ENCODE data around the gene SBK2. TPM values are rescaled to one million over a fixed set of nuclear protein-coding genes. Genes with fewer than 3 reads are reported as not detected.

The SBK2 gene
- total and polyA plus RNA-seq, 2 donors (not counting 1 experiment from before 2014, with no cell fraction given), result not detected

DNA sequence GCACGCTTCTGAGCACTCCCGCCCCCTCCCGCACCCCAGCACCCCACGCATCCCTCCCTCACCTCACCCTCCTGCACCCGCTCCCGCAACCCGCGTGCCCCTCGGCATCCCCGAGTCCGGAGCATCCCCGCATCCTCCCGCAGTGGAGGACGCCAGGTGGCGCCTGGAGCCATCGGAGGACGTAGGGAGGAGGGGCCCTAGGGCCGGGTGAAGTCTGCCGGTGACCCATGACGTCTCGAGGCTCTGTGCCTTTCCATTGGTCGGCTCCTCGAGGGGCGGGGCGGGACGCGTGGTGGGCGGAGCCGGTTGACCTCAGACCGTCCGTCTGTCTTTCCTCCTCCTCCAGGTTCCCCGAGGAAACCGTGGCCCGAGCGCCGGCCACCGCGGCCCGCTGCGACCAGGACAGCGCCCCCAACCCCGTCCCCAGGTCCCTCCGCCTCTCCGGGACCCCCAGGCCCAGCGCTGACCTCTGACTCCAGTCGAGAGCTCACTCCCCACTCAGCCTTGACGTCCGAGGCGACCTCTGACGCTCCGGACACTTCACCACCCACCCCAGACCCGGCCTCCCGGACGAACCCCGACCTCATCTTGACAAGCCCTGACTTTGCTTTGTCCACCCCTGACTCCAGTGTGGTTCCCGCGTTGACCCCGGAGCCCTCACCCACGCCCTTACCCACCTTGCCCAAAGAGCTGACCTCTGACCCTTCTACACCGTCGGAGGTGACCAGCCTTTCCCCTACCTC is 19.9 kb downstream of the SBK2 start:
- H3K27ac ChIP-seq (ENCODE audit: insufficient read depth, low read length), result peak overlapping the region; percentile 76
- peak; percentile 81 to 93 for DNase-seq (ENCODE audit: low read depth in 2 of 2)
- no peaks in the 10 kb centered on the region for H3K79me2 ChIP-seq (ENCODE audit: control insufficient read depth, insufficient read depth, low read length)
- H3K4me3 ChIP-seq (replicated peaks in 1 of 4; ENCODE audit: control extremely low read depth in 1 of 4, insufficient read depth in 1 of 4, low read depth in 3 of 4, low read length in 4 of 4), result peak overlapping the region in 2 of 4 experiments; percentile 19 to 44
- no peaks in the 10 kb centered on the region for H3K9me3 ChIP-seq (ENCODE audit: control insufficient read depth, insufficient read depth, low read depth, low read length)
- TF ChIP-seq, protein P1, sequence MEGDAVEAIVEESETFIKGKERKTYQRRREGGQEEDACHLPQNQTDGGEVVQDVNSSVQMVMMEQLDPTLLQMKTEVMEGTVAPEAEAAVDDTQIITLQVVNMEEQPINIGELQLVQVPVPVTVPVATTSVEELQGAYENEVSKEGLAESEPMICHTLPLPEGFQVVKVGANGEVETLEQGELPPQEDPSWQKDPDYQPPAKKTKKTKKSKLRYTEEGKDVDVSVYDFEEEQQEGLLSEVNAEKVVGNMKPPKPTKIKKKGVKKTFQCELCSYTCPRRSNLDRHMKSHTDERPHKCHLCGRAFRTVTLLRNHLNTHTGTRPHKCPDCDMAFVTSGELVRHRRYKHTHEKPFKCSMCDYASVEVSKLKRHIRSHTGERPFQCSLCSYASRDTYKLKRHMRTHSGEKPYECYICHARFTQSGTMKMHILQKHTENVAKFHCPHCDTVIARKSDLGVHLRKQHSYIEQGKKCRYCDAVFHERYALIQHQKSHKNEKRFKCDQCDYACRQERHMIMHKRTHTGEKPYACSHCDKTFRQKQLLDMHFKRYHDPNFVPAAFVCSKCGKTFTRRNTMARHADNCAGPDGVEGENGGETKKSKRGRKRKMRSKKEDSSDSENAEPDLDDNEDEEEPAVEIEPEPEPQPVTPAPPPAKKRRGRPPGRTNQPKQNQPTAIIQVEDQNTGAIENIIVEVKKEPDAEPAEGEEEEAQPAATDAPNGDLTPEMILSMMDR (conservative IDR thresholded peaks at IDR 0.05 in 1 of 2, IDR thresholded peaks at IDR 0.05 in 1 of 2; ENCODE audit: low read depth in 1 of 2, low read length in 2 of 2), result peak; percentile 84 to 90
- no peak for TF ChIP-seq EZH2 (IDR thresholded peaks at IDR 0.05; ENCODE audit: low read length, missing control alignments)
- H2AFZ ChIP-seq (ENCODE audit: low read length), result peak overlapping the region; percentile 26
- peaks cover 7% of the 10 kb centered on the region for H3K4me1 ChIP-seq (ENCODE audit: control insufficient read depth, extremely low read depth, insufficient read depth, low read length)
- no peaks in the 10 kb centered on the region for H3K27me3 ChIP-seq (ENCODE audit: control insufficient read depth, insufficient read depth, low read length)
- H3K36me3 ChIP-seq (ENCODE audit: control insufficient read depth, insufficient read depth, low read length), result peaks cover 4% of the 10 kb centered on the region
- H3K4me2 ChIP-seq (ENCODE audit: extremely low read depth, insufficient read depth, low read length), result peak overlapping the region; percentile 23
- peak overlapping the region; percentile 35 for H3K9ac ChIP-seq (ENCODE audit: insufficient read depth, low read length)
- H4K20me1 ChIP-seq (ENCODE audit: control insufficient read depth, extremely low read depth, insufficient read depth, low read length), result no peaks in the 10 kb centered on the region

DNA sequence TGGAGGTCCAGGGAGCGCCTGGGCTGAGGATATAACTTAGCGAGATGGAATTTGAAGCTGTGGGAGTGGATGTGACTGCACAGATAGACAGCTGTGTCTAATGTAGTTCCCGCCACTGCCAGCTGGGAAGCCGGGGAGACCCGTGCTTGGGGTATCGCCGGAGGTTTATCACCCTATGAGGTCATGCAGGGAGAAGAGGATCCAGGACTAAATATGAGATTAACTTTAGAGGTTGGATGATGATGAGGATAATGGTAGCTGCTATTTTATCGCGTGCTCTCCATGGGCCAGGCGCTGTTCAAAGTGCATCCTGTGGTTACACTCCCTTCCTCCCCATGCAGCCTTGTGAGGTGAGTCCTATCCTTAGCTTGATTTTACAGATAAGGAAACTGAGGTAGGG is 28.8 kb downstream of the SBK2 start:
- TF ChIP-seq, protein P1 (conservative IDR thresholded peaks at IDR 0.05 in 1 of 2, IDR thresholded peaks at IDR 0.05 in 1 of 2; ENCODE audit: low read depth in 1 of 2, low read length in 2 of 2), result no peak
- TF ChIP-seq EZH2 (IDR thresholded peaks at IDR 0.05; ENCODE audit: low read length, missing control alignments), result no peak
- no peak for DNase-seq (ENCODE audit: low read depth in 2 of 2)

DNA sequence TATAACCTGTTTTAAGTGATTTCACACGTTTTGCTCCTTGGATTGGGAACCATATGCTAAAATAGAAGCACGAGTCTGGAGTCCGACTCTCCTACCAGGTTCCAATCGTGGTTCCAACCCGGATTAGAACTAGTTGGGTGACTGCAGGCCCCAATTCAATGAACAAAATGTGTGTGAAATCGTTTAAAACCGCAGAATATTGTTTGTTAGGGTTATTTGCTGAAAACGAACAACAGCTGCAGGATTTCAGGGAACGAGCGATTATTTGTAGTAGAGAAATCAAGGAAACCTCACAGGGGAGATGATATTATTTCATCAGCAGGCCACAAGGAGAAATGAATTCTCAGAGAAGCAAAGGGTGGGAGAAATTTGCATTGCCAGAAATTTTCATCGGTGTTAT is 32.0 kb downstream of the SBK2 start:
- no peaks in the 10 kb centered on the region for H4K20me1 ChIP-seq (ENCODE audit: control insufficient read depth, extremely low read depth, insufficient read depth, low read length)
- no peak for DNase-seq (ENCODE audit: low read depth in 2 of 2)
- H3K4me1 ChIP-seq (ENCODE audit: control insufficient read depth, extremely low read depth, insufficient read depth, low read length), result no peaks in the 10 kb centered on the region
- H3K4me3 ChIP-seq (replicated peaks in 1 of 4; ENCODE audit: control extremely low read depth in 1 of 4, insufficient read depth in 1 of 4, low read depth in 3 of 4, low read length in 4 of 4), result no peak overlapping the region
- no peak for TF ChIP-seq EZH2 (IDR thresholded peaks at IDR 0.05; ENCODE audit: low read length, missing control alignments)
- TF ChIP-seq, protein P1 (conservative IDR thresholded peaks at IDR 0.05 in 1 of 2, IDR thresholded peaks at IDR 0.05 in 1 of 2; ENCODE audit: low read depth in 1 of 2, low read length in 2 of 2), result no peak
- no peak overlapping the region for H3K9ac ChIP-seq (ENCODE audit: insufficient read depth, low read length)
- H3K27me3 ChIP-seq (ENCODE audit: control insufficient read depth, insufficient read depth, low read length), result no peaks in the 10 kb centered on the region
- H3K9me3 ChIP-seq (ENCODE audit: control insufficient read depth, insufficient read depth, low read depth, low read length), result no peaks in the 10 kb centered on the region
- H3K4me2 ChIP-seq (ENCODE audit: extremely low read depth, insufficient read depth, low read length), result no peak overlapping the region
- H3K79me2 ChIP-seq (ENCODE audit: control insufficient read depth, insufficient read depth, low read length), result no peaks in the 10 kb centered on the region
- H2AFZ ChIP-seq (ENCODE audit: low read length), result no peak overlapping the region
- H3K36me3 ChIP-seq (ENCODE audit: control insufficient read depth, insufficient read depth, low read length), result peaks cover 9% of the 10 kb centered on the region
- H3K27ac ChIP-seq (ENCODE audit: insufficient read depth, low read length), result no peak overlapping the region

More for the DNA sequence above, 28.8 kb downstream of the SBK2 start:
- no peaks in the 10 kb centered on the region for H3K9me3 ChIP-seq (ENCODE audit: control insufficient read depth, insufficient read depth, low read depth, low read length)
- H3K4me1 ChIP-seq (ENCODE audit: control insufficient read depth, extremely low read depth, insufficient read depth, low read length), result no peaks in the 10 kb centered on the region
- peaks cover 5% of the 10 kb centered on the region for H3K36me3 ChIP-seq (ENCODE audit: control insufficient read depth, insufficient read depth, low read length)
- H3K27me3 ChIP-seq (ENCODE audit: control insufficient read depth, insufficient read depth, low read length), result no peaks in the 10 kb centered on the region
- H3K27ac ChIP-seq (ENCODE audit: insufficient read depth, low read length), result no peak overlapping the region
- no peak overlapping the region for H3K4me3 ChIP-seq (replicated peaks in 1 of 4; ENCODE audit: control extremely low read depth in 1 of 4, insufficient read depth in 1 of 4, low read depth in 3 of 4, low read length in 4 of 4)
- H3K4me2 ChIP-seq (ENCODE audit: extremely low read depth, insufficient read depth, low read length), result no peak overlapping the region
- H3K79me2 ChIP-seq (ENCODE audit: control insufficient read depth, insufficient read depth, low read length), result no peaks in the 10 kb centered on the region
- H3K9ac ChIP-seq (ENCODE audit: insufficient read depth, low read length), result no peak overlapping the region
- no peak overlapping the region for H2AFZ ChIP-seq (ENCODE audit: low read length)
- no peaks in the 10 kb centered on the region for H4K20me1 ChIP-seq (ENCODE audit: control insufficient read depth, extremely low read depth, insufficient read depth, low read length)
